K562 (cell line): ENCODE measurements around the gene EVI2B. TPM values are rescaled to one million over a fixed set of nuclear protein-coding genes. Genes with fewer than 3 reads are reported as not detected.

Experiments used
- ATAC-seq: fragments of 200-7000 bp; cut with Tn5 transposase; 3 replicates; pipeline ENCODE4 v1.9.1; 2020; ENCODE audit warnings: moderate library complexity
- BruUV-seq: library from RNA; stranded (reverse); fragments of 400-500 nt; replicated peaks from 2 replicates; lab custom pipeline; 2021; lab: Mats Ljungman, UMichigan
- CTCF ChIA-PET: fragments of 300-600 bp; formaldehyde crosslinking; extraction: SDS; loops from one replicate; lab custom pipeline; 2021; ENCODE audit warnings: low intra/inter-chr PET ratio; lab: Yijun Ruan, JAX
- POLR2A ChIA-PET: fragments of 300-600, 350-650 bp; sonication (Branson Sonifier 250); formaldehyde crosslinking; extraction: SDS; loops from one replicate; lab custom pipeline; 2021; ENCODE audit warnings: antibody characterized with exemption, inconsistent platforms; lab: Yijun Ruan, JAX
- DNase-seq, 4 experiments: peaks; one replicate each; pipeline versions ENCODE4 v3.0.0 to v3.0.0-alpha.2; 2011 to 2018; ENCODE audit warnings: low spot score in 3 of 4, mixed read lengths in 3 of 4; ENCODE audit errors: extremely low read depth in 1 of 4
- FAIRE-seq: peaks from 2 replicates; lab custom pipeline; 2011; peaks lifted over from hg19 to GRCh38; lab: Jason Lieb, UNC
- H2AFZ ChIP-seq: 2 replicates; pipeline ENCODE4 v1.6.0; 2011; ENCODE audit warnings: low read depth, low read length, control low read depth, inconsistent platforms
- H3K27ac ChIP-seq: fragments of 200-600 bp; 3 replicates; pipeline ENCODE4 v1.8.0; 2011; ENCODE audit warnings: low read depth, mild to moderate bottlenecking, control low read depth, inconsistent platforms, low read length, moderate library complexity, mixed read lengths; ENCODE audit errors: extremely low read depth
- H3K27me3 ChIP-seq, 2 experiments: fragments of 300-600 bp in 1 of 2; 2 replicates in 1 of 2; 3 replicates in 1 of 2; pipeline versions ENCODE4 v1.6.0 to v1.8.0; 2011; ENCODE audit warnings: inconsistent platforms in 2 of 2, low read length in 2 of 2, mild to moderate bottlenecking in 1 of 2, mixed read lengths in 1 of 2, moderate library complexity in 1 of 2; ENCODE audit not compliant: control insufficient read depth in 2 of 2, insufficient read depth in 2 of 2
- H3K36me3 ChIP-seq: fragments of 300-600 bp; 3 replicates; pipeline ENCODE4 v1.8.0; 2011; ENCODE audit warnings: mild to moderate bottlenecking, low read length, inconsistent platforms; ENCODE audit not compliant: control insufficient read depth, insufficient read depth
- H3K4me1 ChIP-seq, 2 experiments: fragments of 200-600 bp in 1 of 2; replicated peaks in 1 of 2; 2 replicates in 1 of 2; 3 replicates in 1 of 2; pipeline versions ENCODE4 v1.5.1 to v1.8.0; 2011; ENCODE audit warnings: inconsistent platforms in 2 of 2, low read length in 2 of 2, mild to moderate bottlenecking in 1 of 2, mixed read lengths in 1 of 2, moderate library complexity in 1 of 2; ENCODE audit not compliant: control insufficient read depth in 2 of 2, insufficient read depth in 2 of 2
- H3K4me2 ChIP-seq: 2 replicates; pipeline ENCODE4 v1.6.1; 2011; ENCODE audit warnings: low read length, control low read depth, inconsistent platforms, mixed read lengths; ENCODE audit not compliant: insufficient read depth
- H3K4me3 ChIP-seq: fragments of 200-600 bp; sonication (generic), shearing (Covaris generic); 2 replicates; pipeline ENCODE4 v1.5.1; 2016; ENCODE audit warnings: control low read depth, inconsistent platforms
- H3K79me2 ChIP-seq: fragments of 200-600 bp; 3 replicates; pipeline ENCODE4 v1.8.0; 2011; ENCODE audit warnings: low read length, inconsistent platforms; ENCODE audit not compliant: control insufficient read depth, insufficient read depth
- H3K9ac ChIP-seq, 2 experiments: 2 replicates each; pipeline versions ENCODE4 v1.6.0 to v1.6.1; 2011; ENCODE audit warnings: low read depth in 2 of 2, low read length in 2 of 2, control low read depth in 1 of 2, inconsistent platforms in 1 of 2, mild to moderate bottlenecking in 1 of 2, mixed read lengths in 1 of 2; ENCODE audit not compliant: insufficient read depth in 1 of 2
- H3K9me1 ChIP-seq: one replicate; pipeline ENCODE4 v1.6.0; 2011; ENCODE audit warnings: inconsistent platforms, mild to moderate bottlenecking, low read length, moderate library complexity; ENCODE audit not compliant: control insufficient read depth, insufficient read depth
- H3K9me3 ChIP-seq: replicated peaks from 2 replicates; pipeline ENCODE4 v1.5.1; 2011; ENCODE audit warnings: low read depth, low read length, inconsistent platforms; ENCODE audit not compliant: control insufficient read depth, insufficient read depth
- H4K20me1 ChIP-seq: replicated peaks from 2 replicates; pipeline ENCODE4 v1.6.1; 2011; ENCODE audit warnings: low read length, inconsistent platforms, mixed read lengths; ENCODE audit not compliant: control insufficient read depth, insufficient read depth
- HDAC2 ChIP-seq: fragments of 450-650 bp; IDR thresholded peaks from 2 replicates; pipeline ENCODE4 v1.6.1; 2016; ENCODE audit warnings: mild to moderate bottlenecking
- HNRNPLL ChIP-seq: fragments of 200-400 bp; formaldehyde crosslinking; IDR thresholded peaks from 2 replicates; pipeline ENCODE4 v1.6.1; 2017; ENCODE audit warnings: low read length, low read depth, mild to moderate bottlenecking; ENCODE audit not compliant: poor library complexity, severe bottlenecking
- KLF16 ChIP-seq: IDR thresholded peaks from 2 replicates; pipeline ENCODE4 v1.6.1; 2016; ENCODE audit warnings: antibody characterized with exemption
- MEIS2 ChIP-seq: fragments of 450-650 bp; IDR thresholded peaks from 2 replicates; pipeline ENCODE4 v1.6.1; 2014; ENCODE audit warnings: mild to moderate bottlenecking; ENCODE audit not compliant: partially characterized antibody
- NCOA6 ChIP-seq: fragments of 450-650 bp; IDR thresholded peaks from 2 replicates; pipeline ENCODE4 v1.6.1; 2017; ENCODE audit warnings: mild to moderate bottlenecking
- RHOXF2B ChIP-seq: fragments of 250-450 bp; sonication (Bioruptor Pico); conservative IDR thresholded peaks from 2 replicates; pipeline ENCODE4 v1.5.1; 2021
- SOX6 ChIP-seq: fragments of 450-650 bp; IDR thresholded peaks from 2 replicates; pipeline ENCODE4 v1.6.1; 2014; ENCODE audit warnings: mild to moderate bottlenecking
- THRB ChIP-seq: fragments of 450-650 bp; formaldehyde crosslinking; conservative IDR thresholded peaks from 2 replicates; pipeline ENCODE4 v1.4.0; 2022; ENCODE audit warnings: mild to moderate bottlenecking, missing genetic modification characterization
- ZNF586 ChIP-seq: fragments of 450-650 bp; formaldehyde crosslinking; conservative IDR thresholded peaks from 2 replicates; pipeline ENCODE4 v1.4.0; 2020; ENCODE audit warnings: mild to moderate bottlenecking, moderate library complexity
- ZNF668 ChIP-seq: fragments of 250-450 bp; sonication (Bioruptor Pico); IDR thresholded peaks from 2 replicates; pipeline ENCODE4 v1.8.0; 2022; ENCODE audit warnings: mild to moderate bottlenecking, inconsistent platforms
- ZNF830 ChIP-seq: fragments of 250-450 bp; sonication (Bioruptor Pico); IDR thresholded peaks from 2 replicates; pipeline ENCODE4 v1.5.0; 2021; ENCODE audit warnings: mild to moderate bottlenecking
- WGBS: fragments of 100-300 bp; shearing (Covaris generic); methylation state at CpG from one replicate; pipeline ENCODE4 v1.1.6; 2016; ENCODE audit warnings: low coverage, mixed read lengths; ENCODE audit not compliant: insufficient coverage; ENCODE audit errors: missing lambda C conversion rate; 5-methylcytosine and 5-hydroxymethylcytosine counted together
- in situ Hi-C: fragments of 300-500 bp; cut with MboI; formaldehyde crosslinking; loops from 4 replicates; pipeline ENCODE4 v1.15.0; 2018; ENCODE audit warnings: inconsistent platforms, mixed read lengths
- intact Hi-C: fragments of 100-400 bp; cut with micrococcal nuclease; formaldehyde crosslinking; loops from 2 replicates; pipeline ENCODE4 v1.14.2; 2022
- polyA plus RNA-seq, 8 experiments: library from polyadenylated mRNA; depleted of rRNA in 4 of 8; stranded (reverse) in 5 of 8; unstranded in 3 of 8; fragments of >200 nt; fragmentation: Nextera tagmentation in 2 of 8; fragmentation: Illumina TruSeq in 1 of 8; extraction: Ambion mirVana in 2 of 8; extraction: Trizol in 1 of 8; gene quantifications; 2 replicates each; pipeline versions ENCODE4 v1.2.1 to v1.2.3, GENCODE V29; 2011 to 2014; ENCODE audit warnings: inconsistent platforms in 1 of 8, missing spikeins in 1 of 8
- total RNA-seq, 7 experiments: library from RNA; depleted of rRNA in 6 of 7; stranded (reverse); fragments of >200 nt in 6 of 7; fragmentation: Illumina TruSeq in 2 of 7; extraction: Trizol in 2 of 7; gene quantifications; 2 replicates each; pipeline versions ENCODE4 v1.2.1 to v1.2.3, GENCODE V29; 2011 to 2021; ENCODE audit warnings: low replicate concordance in 1 of 7
- TF ChIP-seq, protein P1 (sequence below): conservative IDR thresholded peaks from 2 replicates; pipeline ENCODE4 v1.6.1; 2011; ENCODE audit warnings: low read depth, mild to moderate bottlenecking, low read length; ENCODE audit not compliant: control insufficient read depth

EVI2B gene
- total and polyA plus RNA-seq, 9 of the 15 experiments (the other 6 are each of a cell fraction or from before 2014, with no cell fraction given) = 0.54 to 8.0 (median 2.5) TPM

- no peak overlapping the region for H3K4me2 ChIP-seq
- no peak for DNase-seq
- in situ Hi-C loops = no loop called here
- H4K20me1 ChIP-seq = no peaks in the 10 kb centered on the region; the same call in 1 of the 2 replicates
- H3K27ac ChIP-seq = no peak overlapping the region
- H3K79me2 ChIP-seq = no peaks in the 10 kb centered on the region
- BruUV-seq = no TSS peak
- POLR2A ChIA-PET = interaction anchor here (1.0 kb wide), 1 partner anchor 18 kb away, joined by 3 read pairs; no protein-coding TSS in a partner anchor
- H3K4me3 ChIP-seq = no peak overlapping the region
- no peak overlapping the region for H3K9ac ChIP-seq
- FAIRE-seq = no peak
- no peaks in the 10 kb centered on the region for H3K9me1 ChIP-seq
- CTCF ChIA-PET = no interaction called here
- H3K9me3 ChIP-seq = no peaks in the 10 kb centered on the region
- WGBS = 96% methylated on average over 2 of the region's 2 CpGs
- H3K36me3 ChIP-seq = peaks cover 24% of the 10 kb centered on the region
- no peak overlapping the region for H2AFZ ChIP-seq
- intact Hi-C loops = no loop called here
- TF ChIP-seq NCOA6 (no peak), ZNF586 (no peak), MEIS2 (no peak), HDAC2 (no peak), RHOXF2B (CRISPR knock-in tag) (no peak), ZNF668 (CRISPR knock-in tag) (no peak)
- TF ChIP-seq, all 486 proteins: peak for 0
- no peaks in the 10 kb centered on the region; a peak in 1 of 5 replicates for H3K4me1 ChIP-seq
- no peak for ATAC-seq
- H3K27me3 ChIP-seq = no peaks in the 10 kb centered on the region
Measured at GRCh38 chr17:31279401-31279800, 34.5 kb downstream of the EVI2B start.

- H3K79me2 ChIP-seq = no peaks in the 10 kb centered on the region
- H3K4me1 ChIP-seq = no peaks in the 10 kb centered on the region; a peak in 1 of 5 replicates
Measured at GRCh38 chr17:31275116-31275515, 38.7 kb downstream of the EVI2B start.

More at GRCh38 chr17:31275116-31275515, 38.7 kb downstream of the EVI2B start:
- no peak for TF ChIP-seq HNRNPLL
- no peak for TF ChIP-seq SOX6
- TF ChIP-seq KLF16 = no peak
- no peak for TF ChIP-seq THRB (CRISPR knock-in tag)
- no peak for TF ChIP-seq ZNF830 (CRISPR knock-in tag)
- TF ChIP-seq, protein P1, sequence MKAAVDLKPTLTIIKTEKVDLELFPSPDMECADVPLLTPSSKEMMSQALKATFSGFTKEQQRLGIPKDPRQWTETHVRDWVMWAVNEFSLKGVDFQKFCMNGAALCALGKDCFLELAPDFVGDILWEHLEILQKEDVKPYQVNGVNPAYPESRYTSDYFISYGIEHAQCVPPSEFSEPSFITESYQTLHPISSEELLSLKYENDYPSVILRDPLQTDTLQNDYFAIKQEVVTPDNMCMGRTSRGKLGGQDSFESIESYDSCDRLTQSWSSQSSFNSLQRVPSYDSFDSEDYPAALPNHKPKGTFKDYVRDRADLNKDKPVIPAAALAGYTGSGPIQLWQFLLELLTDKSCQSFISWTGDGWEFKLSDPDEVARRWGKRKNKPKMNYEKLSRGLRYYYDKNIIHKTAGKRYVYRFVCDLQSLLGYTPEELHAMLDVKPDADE = no peak
- TF ChIP-seq, all 486 proteins: peak for 0
- in situ Hi-C loops = no loop called here
- no TSS peak for BruUV-seq
- FAIRE-seq (no peak), ATAC-seq (no peak), DNase-seq (no peak)
- CTCF ChIA-PET = no interaction called here
- Histone ChIP-seq H3K9me3 (no peaks in the 10 kb centered on the region), H3K4me2 (no peak overlapping the region), H2AFZ (no peak overlapping the region), H3K27me3 (no peaks in the 10 kb centered on the region), H3K9ac (no peak overlapping the region), H3K27ac (no peak overlapping the region), H3K36me3 (peaks cover 23% of the 10 kb centered on the region), H3K4me3 (no peak overlapping the region), H4K20me1 (no peaks in the 10 kb centered on the region; the same call in 1 of the 2 replicates), H3K9me1 (no peaks in the 10 kb centered on the region)
- intact Hi-C loops = no loop called here
- WGBS = 93% methylated on average over 1 of the region's 1 CpG
- POLR2A ChIA-PET = no interaction called here
